Adrenal gland (tissue), 12 donors: ENCODE data around the gene PHB1. TPM values are rescaled to one million over a fixed set of nuclear protein-coding genes. Genes with fewer than 3 reads are reported as not detected.
"Not testable (repeated sequence)": the region's sequence is repeated elsewhere in the genome, so short reads cannot be mapped to it uniquely, and the experiment has no call there.

ENCODE experiments used
- DNase-seq, 7 donors: peaks; one replicate each; pipeline ENCODE4 v3.0.0-alpha.2; 2019 to 2020
- H3K27ac ChIP-seq, 5 donors: fragments of 200-600 bp; sonication (generic) in 4 of 5; 1 replicate in 3 of 5; 2 replicates in 2 of 5; pipeline versions ENCODE4 v1.5.1 to v1.8.0; 2016 to 2020; ENCODE audit warnings: mild to moderate bottlenecking in 1 of 5
- H3K27me3 ChIP-seq: fragments of 200-600 bp; 2 replicates; pipeline ENCODE4 v1.8.0; 2021
- H3K36me3 ChIP-seq, 2 donors: fragments of 200-600 bp; replicated peaks in 1 of 2; 1 replicate in 1 of 2; 2 replicates in 1 of 2; pipeline versions ENCODE4 v1.5.1 to v1.8.0; 2018 to 2022
- H3K4me1 ChIP-seq, 2 donors: fragments of 200-600 bp; replicated peaks in 1 of 2; 1 replicate in 1 of 2; 2 replicates in 1 of 2; pipeline versions ENCODE4 v1.5.1 to v1.8.0; 2018 to 2021
- H3K4me3 ChIP-seq, 4 donors: fragments of 200-600 bp; sonication (generic) in 3 of 4; one replicate each; pipeline ENCODE4 v1.5.1; 2016 to 2018
- H3K9me3 ChIP-seq, 3 donors: fragments of 200-600 bp; sonication (generic) in 1 of 3; replicated peaks in 1 of 3; 1 replicate in 2 of 3; 2 replicates in 1 of 3; pipeline versions ENCODE4 v1.5.1 to v1.8.0; 2016 to 2021
- POLR2A ChIP-seq, 2 donors: fragments of 450-650 bp; IDR thresholded peaks; one replicate each; pipeline ENCODE4 v1.6.1; 2017; ENCODE audit warnings: antibody characterized with exemption in 2 of 2, mild to moderate bottlenecking in 2 of 2, moderate library complexity in 1 of 2
- WGBS, 4 donors: extraction: QIAGEN DNeasy Blood & Tissue Kit in 2 of 4; methylation state at CpG; one replicate each; pipeline versions ENCODE4 v1.1.5 to v1.1.7; 2013 to 2017; 5-methylcytosine and 5-hydroxymethylcytosine counted together
- intact Hi-C, 2 donors: fragments of 100-400 bp; cut with DNase I; formaldehyde crosslinking; loops; one replicate each; pipeline versions ENCODE4 v1.14.1 to v1.15.0; 2022 to 2023
- polyA plus RNA-seq, 3 donors: library from polyadenylated mRNA; stranded (reverse); fragments of 200-250 nt in 2 of 3; fragments of 350-450 nt in 1 of 3; fragmentation: Illumina TruSeq in 1 of 3; extraction: RNeasy Lipid Tissue Mini Kit (QIAGEN cat#74804) in 1 of 3; gene quantifications; one replicate each; pipeline ENCODE4 v1.2.3, GENCODE V29; 2013 to 2014
- total RNA-seq, 9 donors: library from RNA; depleted of rRNA in 4 of 9; stranded (reverse); fragments of >200 nt in 4 of 9; fragments of 120-200 nt in 1 of 9; fragmentation: NEBNext Ultra II Directional in 1 of 9; extraction: Animal tissue kit (Norgen Biotek cat#: 25700) in 1 of 9; gene quantifications; one replicate each; pipeline versions ENCODE4 v1.1.0 to v1.2.4, GENCODE V29; 2013 to 2023
- TF ChIP-seq, protein P1 (sequence below), 6 experiments: fragments of 450-650 bp in 4 of 6; fragments of 200-600 bp in 2 of 6; sonication (generic) in 1 of 6; IDR thresholded peaks; 1 replicate in 5 of 6; 2 replicates in 1 of 6; pipeline versions ENCODE4 v1.5.1 to v1.8.0; 2016 to 2021; ENCODE audit warnings: antibody characterized with exemption in 6 of 6, mild to moderate bottlenecking in 2 of 6, moderate library complexity in 1 of 6
- donor health status: healthy with polysubstance abuse.
- donor health status: Bipolar disorder and iron deficiency.
- donor health status: DM: yes; HTN: yes; CAD: no.
- donor health status: DM: no; HTN: no; CAD: no.
- donor health status: DM: no; HTN: no; CAD: no.
- donor health status: DM: yes; HTN: yes; CAD: no.

The PHB1 gene
- total and polyA plus RNA-seq, 12 donors, result 66.4 to 222 (median 123) TPM

DNA sequence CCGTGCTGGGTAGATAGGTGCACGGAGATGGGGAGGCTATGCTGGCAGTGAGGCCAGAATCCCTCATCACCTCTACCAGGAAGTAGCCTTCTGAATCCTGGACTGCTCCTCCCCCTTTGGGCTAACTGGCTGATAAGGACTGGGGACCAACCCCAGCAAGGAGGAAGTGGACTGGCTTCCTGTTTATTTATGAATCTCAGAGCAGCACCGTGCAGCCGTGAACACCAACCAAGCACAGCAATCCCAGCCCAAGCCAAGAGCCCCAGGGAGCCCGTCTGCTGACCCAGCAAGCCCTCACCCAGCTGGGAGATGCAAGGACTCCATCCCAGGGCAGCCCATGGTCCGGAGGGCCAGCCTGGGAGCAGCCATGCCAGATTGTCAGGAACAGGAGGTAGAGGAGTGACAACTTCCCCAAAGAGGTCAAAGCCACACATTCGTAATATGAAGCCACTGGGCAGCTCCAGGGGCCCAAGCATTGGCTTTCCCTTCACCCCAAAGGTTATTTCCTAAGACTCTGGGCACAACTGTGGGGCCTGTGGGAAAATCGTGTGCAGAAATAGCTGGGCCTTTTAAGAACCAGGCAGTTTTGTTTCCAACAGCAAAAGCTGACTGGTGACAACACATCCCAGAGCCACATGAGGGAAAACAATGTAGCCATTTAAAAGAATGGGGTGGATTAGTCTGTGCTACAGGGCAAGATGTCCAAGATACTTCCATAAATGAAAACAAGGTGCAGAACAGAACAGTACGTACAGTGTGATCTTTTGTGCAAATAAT, 23.9 kb downstream of the PHB1 start:
- Histone ChIP-seq H3K36me3 (no peaks in the 10 kb centered on the region), H3K9me3 (no peaks in the 10 kb centered on the region), H3K4me3 (no peak overlapping the region), H3K27ac (peak overlapping the region in 3 of 5 donors; percentile 12 to 82 (median 62)), H3K27me3 (no peaks in the 10 kb centered on the region), H3K4me1 (peaks cover 0 to 30% of the 10 kb centered on the region in 2 donors)
- intact Hi-C loops, result no loop called here
- TF ChIP-seq POLR2A (IDR thresholded peaks at IDR 0.05), result no peak
- TF ChIP-seq, protein P1, sequence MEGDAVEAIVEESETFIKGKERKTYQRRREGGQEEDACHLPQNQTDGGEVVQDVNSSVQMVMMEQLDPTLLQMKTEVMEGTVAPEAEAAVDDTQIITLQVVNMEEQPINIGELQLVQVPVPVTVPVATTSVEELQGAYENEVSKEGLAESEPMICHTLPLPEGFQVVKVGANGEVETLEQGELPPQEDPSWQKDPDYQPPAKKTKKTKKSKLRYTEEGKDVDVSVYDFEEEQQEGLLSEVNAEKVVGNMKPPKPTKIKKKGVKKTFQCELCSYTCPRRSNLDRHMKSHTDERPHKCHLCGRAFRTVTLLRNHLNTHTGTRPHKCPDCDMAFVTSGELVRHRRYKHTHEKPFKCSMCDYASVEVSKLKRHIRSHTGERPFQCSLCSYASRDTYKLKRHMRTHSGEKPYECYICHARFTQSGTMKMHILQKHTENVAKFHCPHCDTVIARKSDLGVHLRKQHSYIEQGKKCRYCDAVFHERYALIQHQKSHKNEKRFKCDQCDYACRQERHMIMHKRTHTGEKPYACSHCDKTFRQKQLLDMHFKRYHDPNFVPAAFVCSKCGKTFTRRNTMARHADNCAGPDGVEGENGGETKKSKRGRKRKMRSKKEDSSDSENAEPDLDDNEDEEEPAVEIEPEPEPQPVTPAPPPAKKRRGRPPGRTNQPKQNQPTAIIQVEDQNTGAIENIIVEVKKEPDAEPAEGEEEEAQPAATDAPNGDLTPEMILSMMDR (IDR thresholded peaks at IDR 0.05), result no peak
- WGBS, 4 donors, result 65 to 77% (median 68%) methylated on average over 8 to 9 of the region's 9 CpGs
- peak in 3 of 7 donors; percentile 23 to 31 (median 28) for DNase-seq

DNA sequence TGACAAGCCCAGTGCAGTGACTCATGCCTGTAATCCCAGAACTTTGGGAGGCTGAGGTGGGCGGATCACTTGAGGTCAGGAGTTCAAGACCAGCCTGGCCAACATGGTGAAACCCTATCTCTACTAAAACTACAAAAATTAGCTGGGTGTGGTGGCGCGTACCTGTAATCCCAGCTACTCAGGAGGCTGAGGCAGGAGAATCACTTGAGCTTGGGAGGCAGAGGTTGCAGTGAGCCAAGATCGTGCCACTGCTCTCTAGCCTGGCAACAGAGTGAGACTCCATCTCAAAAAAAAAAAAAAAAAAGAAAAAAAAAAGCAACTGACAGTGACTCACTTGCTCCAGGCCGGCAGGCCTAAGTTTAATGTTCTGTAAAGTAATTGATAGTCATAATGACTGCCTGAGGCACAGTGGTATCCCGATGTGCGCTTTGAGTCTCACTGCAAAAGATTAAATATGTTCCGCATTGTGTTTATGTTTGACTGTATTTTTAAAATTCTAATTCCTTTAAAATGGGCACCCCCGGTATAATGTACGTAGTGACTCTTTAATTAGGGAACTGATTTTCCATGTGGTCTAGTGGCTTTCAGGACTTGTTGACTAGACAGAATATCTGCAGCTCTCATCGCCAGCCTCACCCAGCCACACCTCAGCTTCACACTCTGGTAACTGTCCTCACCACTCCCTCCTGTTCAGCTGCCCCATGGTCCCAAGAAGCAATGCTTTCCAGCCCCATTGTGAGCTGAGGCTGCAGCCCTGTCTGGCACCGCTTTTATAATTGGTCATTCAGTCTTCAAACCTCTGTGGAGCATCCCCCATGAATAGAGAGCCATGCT, 25.0 kb downstream of the PHB1 start:
- H3K36me3 ChIP-seq, H3K4me3 ChIP-seq, intact Hi-C loops, H3K27me3 ChIP-seq, H3K9me3 ChIP-seq: not testable (repeated sequence)
- DNase-seq, result peak in 2 of 7 donors; percentile 16 to 62
- Histone ChIP-seq H3K27ac (peak overlapping the region in 2 of 5 donors; percentile 28 to 62), H3K4me1 (peaks cover 0 to 26% of the 10 kb centered on the region in 2 donors)
- WGBS, 4 donors, result 74 to 80% (median 76%) methylated on average over 12 of the region's 12 CpGs

DNA sequence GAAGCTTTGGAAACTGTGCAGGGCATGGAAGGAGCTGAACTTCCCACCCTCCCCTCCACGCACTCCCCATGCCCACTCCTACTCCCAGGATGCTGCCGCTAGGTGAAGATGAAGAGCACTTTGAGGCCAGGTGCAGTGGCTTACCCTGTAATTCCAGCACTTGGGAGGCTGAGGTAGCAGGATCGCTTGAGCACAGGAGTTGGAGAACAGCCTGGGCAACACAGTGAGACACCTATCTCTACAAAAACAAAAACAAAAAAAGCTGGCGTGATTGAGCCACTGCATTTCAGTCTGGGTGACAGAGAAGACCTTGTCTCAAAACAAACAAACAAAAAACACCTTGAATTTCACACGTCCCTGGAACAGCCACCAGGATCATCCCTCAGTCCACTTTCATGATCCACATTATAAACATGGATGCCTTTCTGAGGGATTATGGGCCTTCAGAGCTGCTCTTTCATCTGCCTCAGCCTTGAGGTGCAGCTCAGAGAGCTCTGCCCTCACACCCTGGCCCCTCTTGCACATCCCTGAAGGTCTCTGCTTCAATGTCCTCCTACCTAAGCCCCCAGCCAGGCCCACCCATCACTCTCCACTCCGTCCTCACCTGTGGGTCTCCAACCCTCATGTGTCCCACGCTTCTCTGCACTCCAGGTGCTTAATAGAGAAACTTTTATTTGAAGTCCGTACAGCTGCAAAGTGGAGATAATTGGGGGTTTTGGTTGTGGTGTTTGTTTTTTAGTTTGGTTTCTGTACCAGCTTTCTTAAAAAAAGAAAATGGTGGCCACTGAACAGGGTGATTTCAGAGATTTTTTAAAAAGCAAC, 25.8 kb downstream of the PHB1 start:
- 87 to 94% (median 92%) methylated on average over 8 of the region's 8 CpGs for WGBS, 4 donors
- no peak for TF ChIP-seq POLR2A (IDR thresholded peaks at IDR 0.05)
- TF ChIP-seq, protein P1 (IDR thresholded peaks at IDR 0.05), result no peak
- H3K4me1 ChIP-seq, result peaks cover 0 to 24% of the 10 kb centered on the region in 2 donors
- H3K27me3 ChIP-seq, result no peaks in the 10 kb centered on the region
- intact Hi-C loops, result no loop called here
- H3K4me3 ChIP-seq, result no peak overlapping the region
- H3K36me3 ChIP-seq, result no peaks in the 10 kb centered on the region
- no peak for DNase-seq
- no peaks in the 10 kb centered on the region for H3K9me3 ChIP-seq
- H3K27ac ChIP-seq, result no peak overlapping the region

DNA sequence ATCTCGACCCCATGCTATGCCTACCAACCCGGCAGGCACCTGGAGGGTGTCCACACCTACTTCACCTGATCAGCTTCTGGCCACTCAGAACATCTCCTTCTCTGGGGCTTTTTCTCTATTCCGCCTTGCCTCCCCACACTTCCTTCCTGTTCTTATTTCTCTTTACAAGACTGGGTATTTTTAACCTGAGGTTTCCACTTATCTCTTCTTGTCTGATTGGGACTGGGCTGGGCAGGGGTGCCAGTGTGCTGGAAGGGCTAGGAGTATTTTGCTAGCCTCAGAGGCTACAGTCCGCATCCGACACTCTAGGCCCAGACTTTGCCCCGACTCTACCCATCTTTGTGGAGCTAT, 26.4 kb downstream of the PHB1 start:
- H3K9me3 ChIP-seq, result no peaks in the 10 kb centered on the region
- TF ChIP-seq, protein P1 (IDR thresholded peaks at IDR 0.05), result no peak
- TF ChIP-seq POLR2A (IDR thresholded peaks at IDR 0.05), result no peak
- WGBS, 4 donors, result 73 to 95% (median 81%) methylated on average over 6 of the region's 6 CpGs
- no peaks in the 10 kb centered on the region for H3K27me3 ChIP-seq
- peaks cover 0 to 24% of the 10 kb centered on the region in 2 donors for H3K4me1 ChIP-seq
- no peak for DNase-seq
- no peaks in the 10 kb centered on the region for H3K36me3 ChIP-seq
- intact Hi-C loops, result no loop called here
- H3K4me3 ChIP-seq, result no peak overlapping the region
- no peak overlapping the region for H3K27ac ChIP-seq
